ENCODE results near the gene PCNX2.
"Not testable (repeated sequence)": the region's sequence is repeated elsewhere in the genome, so short reads cannot be mapped to it uniquely, and the experiment has no call there.

PCNX2 gene

GRCh38 chr1:233215135-233215760, 80.3 kb downstream of the PCNX2 start:
- DNase-seq: no peak

GRCh38 chr1:233211595-233211994, 83.9 kb downstream of the PCNX2 start:
- DNase-seq: no peak

GRCh38 chr1:233211106-233211505, 84.4 kb downstream of the PCNX2 start:
- no peak for DNase-seq

GRCh38 chr1:233209481-233209880, 86.0 kb downstream of the PCNX2 start:
- no peak for DNase-seq

GRCh38 chr1:233208687-233209086, 86.8 kb downstream of the PCNX2 start:
- DNase-seq: no peak

GRCh38 chr1:233197940-233198339, 97.6 kb downstream of the PCNX2 start:
- no peak for DNase-seq

GRCh38 chr1:233193741-233194140, 101.8 kb downstream of the PCNX2 start:
- DNase-seq: no peak

GRCh38 chr1:233190987-233191386, 104.5 kb downstream of the PCNX2 start:
- DNase-seq: no peak

- DNase-seq: no peak
Observed at GRCh38 chr1:233189526-233189925, 106.0 kb downstream of the PCNX2 start.

- no peak for DNase-seq
Observed at GRCh38 chr1:233188061-233188460, 107.5 kb downstream of the PCNX2 start.

- DNase-seq: no peak
Observed at GRCh38 chr1:233183226-233184020, 112.1 kb downstream of the PCNX2 start.

GRCh38 chr1:233182587-233182986, 112.9 kb downstream of the PCNX2 start:
- no peak for DNase-seq

- no peak for DNase-seq
Observed at GRCh38 chr1:233180641-233181364, 114.7 kb downstream of the PCNX2 start.

- not testable (repeated sequence) for DNase-seq
Observed at GRCh38 chr1:233179638-233180037, 115.9 kb downstream of the PCNX2 start.

GRCh38 chr1:233172201-233172600, 123.3 kb downstream of the PCNX2 start:
- no peak for DNase-seq

- DNase-seq: no peak
Observed at GRCh38 chr1:233170741-233171140, 124.8 kb downstream of the PCNX2 start.

- DNase-seq: no peak
Observed at GRCh38 chr1:233168384-233168783, 127.1 kb downstream of the PCNX2 start.

GRCh38 chr1:233166896-233167295, 128.6 kb downstream of the PCNX2 start:
- DNase-seq: no peak

GRCh38 chr1:233163696-233164095, 131.8 kb downstream of the PCNX2 start:
- DNase-seq: no peak

GRCh38 chr1:233158322-233158721, 137.2 kb downstream of the PCNX2 start:
- no peak for DNase-seq

- DNase-seq: no peak
Observed at GRCh38 chr1:233157245-233157644, 138.3 kb downstream of the PCNX2 start.

GRCh38 chr1:233151861-233152260, 143.7 kb downstream of the PCNX2 start:
- no peak for DNase-seq

- DNase-seq: no peak
Observed at GRCh38 chr1:233144434-233144833, 151.1 kb downstream of the PCNX2 start.

- DNase-seq: no peak
Observed at GRCh38 chr1:233143241-233143640, 152.3 kb downstream of the PCNX2 start.
